ENCODE measurements around the gene LACRT. TPM values are rescaled to one million over a fixed set of nuclear protein-coding genes. Genes with fewer than 3 reads are reported as not detected.
"Not testable (repeated sequence)": the region's sequence is repeated elsewhere in the genome, so short reads cannot be mapped to it uniquely, and the experiment has no call there.

The LACRT gene
- total RNA-seq, 1 experiment from 2014 or later: not detected

GRCh38 chr12:54654926-54655325, 20.2 kb upstream of the LACRT start:
- Histone ChIP-seq H3K4me3 (ENCODE audit: insufficient read depth, low read depth, low read length) (no peak overlapping the region), H3K36me3 (replicated peaks; ENCODE audit: control insufficient read depth, insufficient read depth, low read length) (no peaks in the 10 kb centered on the region), H3K27me3 (ENCODE audit: control insufficient read depth, insufficient read depth, low read length) (no peaks in the 10 kb centered on the region)
- DNase-seq: peak; percentile 25

- DNase-seq: no peak
- H3K36me3 ChIP-seq (replicated peaks; ENCODE audit: control insufficient read depth, insufficient read depth, low read length): no peaks in the 10 kb centered on the region
- no peak overlapping the region for H3K4me3 ChIP-seq (ENCODE audit: insufficient read depth, low read depth, low read length)
- H3K27me3 ChIP-seq (ENCODE audit: control insufficient read depth, insufficient read depth, low read length): no peaks in the 10 kb centered on the region
These were observed 18.3 kb upstream of the LACRT start for GRCh38 chr12:54653025-54653424.

- DNase-seq: no peak
- H3K4me3 ChIP-seq (ENCODE audit: insufficient read depth, low read depth, low read length): no peak overlapping the region
- H3K36me3 ChIP-seq (replicated peaks; ENCODE audit: control insufficient read depth, insufficient read depth, low read length): no peaks in the 10 kb centered on the region
- H3K27me3 ChIP-seq (ENCODE audit: control insufficient read depth, insufficient read depth, low read length): no peaks in the 10 kb centered on the region; the same call in 1 of the 2 replicates
These were observed 16.2 kb upstream of the LACRT start for GRCh38 chr12:54650889-54651288.

GRCh38 chr12:54650409-54650808, 15.7 kb upstream of the LACRT start:
- no peak for DNase-seq
- Histone ChIP-seq H3K4me3 (ENCODE audit: insufficient read depth, low read depth, low read length) (no peak overlapping the region), H3K36me3 (replicated peaks; ENCODE audit: control insufficient read depth, insufficient read depth, low read length) (no peaks in the 10 kb centered on the region), H3K27me3 (ENCODE audit: control insufficient read depth, insufficient read depth, low read length) (no peaks in the 10 kb centered on the region; the same call in 1 of the 2 replicates)

- H3K36me3 ChIP-seq (replicated peaks; ENCODE audit: control insufficient read depth, insufficient read depth, low read length): no peaks in the 10 kb centered on the region
- H3K27me3 ChIP-seq (ENCODE audit: control insufficient read depth, insufficient read depth, low read length): no peaks in the 10 kb centered on the region; the same call in 1 of the 2 replicates
- no peak for DNase-seq
- H3K4me3 ChIP-seq (ENCODE audit: insufficient read depth, low read depth, low read length): no peak overlapping the region
These were observed 15.1 kb upstream of the LACRT start for GRCh38 chr12:54649825-54650224.

- H3K27me3 ChIP-seq (ENCODE audit: control insufficient read depth, insufficient read depth, low read length): no peaks in the 10 kb centered on the region; the same call in 1 of the 2 replicates
- no peaks in the 10 kb centered on the region for H3K36me3 ChIP-seq (replicated peaks; ENCODE audit: control insufficient read depth, insufficient read depth, low read length)
- no peak for DNase-seq
- H3K4me3 ChIP-seq (ENCODE audit: insufficient read depth, low read depth, low read length): no peak within 1 kb of the TSS
These were observed 13.6 kb upstream of the LACRT start, which contains the start of gene DCD for GRCh38 chr12:54648265-54648664. Gene DCD (minus strand): TSS chr12:54648365. CDS start chr12:54648303, 62 bp downstream.

GRCh38 chr12:54641554-54641953, 6.9 kb upstream of the LACRT start:
- DNase-seq: no peak
- Histone ChIP-seq H3K36me3 (replicated peaks; ENCODE audit: control insufficient read depth, insufficient read depth, low read length) (no peaks in the 10 kb centered on the region), H3K4me3 (ENCODE audit: insufficient read depth, low read depth, low read length) (no peak overlapping the region), H3K27me3 (ENCODE audit: control insufficient read depth, insufficient read depth, low read length) (no peaks in the 10 kb centered on the region; the same call in 1 of the 2 replicates)

GRCh38 chr12:54641089-54641488, 6.4 kb upstream of the LACRT start:
- no peak for DNase-seq
- no peak overlapping the region for H3K4me3 ChIP-seq (ENCODE audit: insufficient read depth, low read depth, low read length)
- H3K27me3 ChIP-seq (ENCODE audit: control insufficient read depth, insufficient read depth, low read length): no peaks in the 10 kb centered on the region; the same call in 1 of the 2 replicates
- H3K36me3 ChIP-seq (replicated peaks; ENCODE audit: control insufficient read depth, insufficient read depth, low read length): no peaks in the 10 kb centered on the region

GRCh38 chr12:54639112-54639511, 4.4 kb upstream of the LACRT start:
- not testable (repeated sequence) for DNase-seq; H3K36me3 ChIP-seq (replicated peaks; ENCODE audit: control insufficient read depth, insufficient read depth, low read length); H3K4me3 ChIP-seq (ENCODE audit: insufficient read depth, low read depth, low read length); H3K27me3 ChIP-seq (ENCODE audit: control insufficient read depth, insufficient read depth, low read length)

GRCh38 chr12:54631988-54632728, 2.5 kb downstream of the LACRT start:
- no peaks in the 10 kb centered on the region for H3K36me3 ChIP-seq (replicated peaks; ENCODE audit: control insufficient read depth, insufficient read depth, low read length)
- peak; percentile 53 for DNase-seq
- H3K4me3 ChIP-seq (ENCODE audit: insufficient read depth, low read depth, low read length): no peak overlapping the region
- H3K27me3 ChIP-seq (ENCODE audit: control insufficient read depth, insufficient read depth, low read length): no peaks in the 10 kb centered on the region; the same call in 1 of the 2 replicates

- DNase-seq: no peak
- Histone ChIP-seq H3K27me3 (ENCODE audit: control insufficient read depth, insufficient read depth, low read length) (no peaks in the 10 kb centered on the region; the same call in 1 of the 2 replicates), H3K4me3 (ENCODE audit: insufficient read depth, low read depth, low read length) (no peak overlapping the region), H3K36me3 (replicated peaks; ENCODE audit: control insufficient read depth, insufficient read depth, low read length) (no peaks in the 10 kb centered on the region)
These were observed 3.1 kb downstream of the LACRT start for GRCh38 chr12:54631551-54631950.

- no peaks in the 10 kb centered on the region for H3K36me3 ChIP-seq (replicated peaks; ENCODE audit: control insufficient read depth, insufficient read depth, low read length)
- H3K27me3 ChIP-seq (ENCODE audit: control insufficient read depth, insufficient read depth, low read length): no peaks in the 10 kb centered on the region; the same call in 1 of the 2 replicates
- no peak overlapping the region for H3K4me3 ChIP-seq (ENCODE audit: insufficient read depth, low read depth, low read length)
- DNase-seq: no peak
These were observed 4.8 kb downstream of the LACRT start for GRCh38 chr12:54629925-54630324.

GRCh38 chr12:54628186-54628846, 6.4 kb downstream of the LACRT start:
- no peaks in the 10 kb centered on the region for H3K36me3 ChIP-seq (replicated peaks; ENCODE audit: control insufficient read depth, insufficient read depth, low read length)
- no peak overlapping the region for H3K4me3 ChIP-seq (ENCODE audit: insufficient read depth, low read depth, low read length)
- DNase-seq: no peak
- no peaks in the 10 kb centered on the region for H3K27me3 ChIP-seq (ENCODE audit: control insufficient read depth, insufficient read depth, low read length)

- H3K27me3 ChIP-seq (ENCODE audit: control insufficient read depth, insufficient read depth, low read length): no peaks in the 10 kb centered on the region
- no peak for DNase-seq
- no peaks in the 10 kb centered on the region for H3K36me3 ChIP-seq (replicated peaks; ENCODE audit: control insufficient read depth, insufficient read depth, low read length)
- no peak overlapping the region for H3K4me3 ChIP-seq (ENCODE audit: insufficient read depth, low read depth, low read length)
These were observed 7.4 kb downstream of the LACRT start for GRCh38 chr12:54627304-54627703.

- DNase-seq: no peak
- Histone ChIP-seq H3K36me3 (replicated peaks; ENCODE audit: control insufficient read depth, insufficient read depth, low read length) (no peaks in the 10 kb centered on the region), H3K27me3 (ENCODE audit: control insufficient read depth, insufficient read depth, low read length) (no peaks in the 10 kb centered on the region), H3K4me3 (ENCODE audit: insufficient read depth, low read depth, low read length) (no peak overlapping the region)
These were observed 9.1 kb downstream of the LACRT start for GRCh38 chr12:54625598-54625997.
